ENCODE data around the gene CCP110.

- no peak for TF ChIP-seq POLR2A (IDR thresholded peaks at IDR 0.05)
- TF ChIP-seq CTCF (IDR thresholded peaks at IDR 0.05), result no peak
Observed at GRCh38 chr16:19524356-19524615, 544 bp downstream of the CCP110 start.
